KOPT-K1 (cell line): Measurements from ENCODE around the gene KRTAP4-2.
"Not testable (repeated sequence)": the region's sequence is repeated elsewhere in the genome, so short reads cannot be mapped to it uniquely, and the experiment has no call there.

ENCODE experiments used
- H3K27ac ChIP-seq: fragments of 200-600 bp; sonication (generic); 2 replicates; pipeline ENCODE4 v1.5.1; 2016; ENCODE audit warnings: antibody characterized with exemption, mild to moderate bottlenecking, low read depth, low read length; ENCODE audit not compliant: poor library complexity, severe bottlenecking
- H3K36me3 ChIP-seq: fragments of 200-600 bp; sonication (generic); 2 replicates; pipeline ENCODE4 v1.5.1; 2017; ENCODE audit warnings: antibody characterized with exemption, mild to moderate bottlenecking, low read length, moderate library complexity; ENCODE audit not compliant: insufficient read depth
- H3K9me3 ChIP-seq: fragments of 200-600 bp; sonication (generic); 2 replicates; pipeline ENCODE4 v1.5.1; 2017; ENCODE audit warnings: antibody characterized with exemption, low read length, mild to moderate bottlenecking; ENCODE audit not compliant: insufficient read depth, poor library complexity, severe bottlenecking

Gene KRTAP4-2

DNA sequence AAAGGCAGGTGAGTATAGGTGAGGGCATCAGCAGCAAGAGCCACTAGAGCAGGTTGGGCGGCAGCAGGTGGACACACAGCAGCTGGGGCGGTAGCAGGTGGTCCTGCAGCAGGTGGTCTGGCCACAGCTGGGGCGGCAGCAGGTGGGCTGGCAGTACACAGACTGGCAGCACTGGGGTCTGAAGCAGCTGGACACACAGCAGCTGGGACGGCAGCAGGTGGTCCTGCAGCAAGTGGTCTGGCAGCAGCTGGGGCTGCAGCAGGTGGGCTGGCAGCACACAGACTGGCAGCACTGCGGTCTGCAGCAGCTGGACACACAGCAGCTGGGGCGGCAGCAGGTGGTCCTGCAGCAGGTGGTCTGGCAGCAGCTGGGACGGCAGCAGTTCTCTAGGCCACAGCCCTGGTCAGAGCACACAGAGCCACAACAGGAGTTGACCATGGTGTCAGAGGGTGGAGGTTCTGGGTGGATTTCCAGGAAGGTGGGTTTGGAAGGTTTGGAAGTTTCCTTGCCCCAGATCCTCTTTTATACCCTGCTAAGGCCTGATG lies at the start of gene KRTAP4-2:
KRTAP4-2 (minus strand) TSS at position 495 of the 545 bp plus-strand sequence; CDS start at position 438, 57 bp downstream.
- H3K9me3 ChIP-seq, result no peaks in the 10 kb centered on the region
- no peaks in the 10 kb centered on the region for H3K36me3 ChIP-seq
- no peak within 1 kb of the TSS for H3K27ac ChIP-seq

DNA sequence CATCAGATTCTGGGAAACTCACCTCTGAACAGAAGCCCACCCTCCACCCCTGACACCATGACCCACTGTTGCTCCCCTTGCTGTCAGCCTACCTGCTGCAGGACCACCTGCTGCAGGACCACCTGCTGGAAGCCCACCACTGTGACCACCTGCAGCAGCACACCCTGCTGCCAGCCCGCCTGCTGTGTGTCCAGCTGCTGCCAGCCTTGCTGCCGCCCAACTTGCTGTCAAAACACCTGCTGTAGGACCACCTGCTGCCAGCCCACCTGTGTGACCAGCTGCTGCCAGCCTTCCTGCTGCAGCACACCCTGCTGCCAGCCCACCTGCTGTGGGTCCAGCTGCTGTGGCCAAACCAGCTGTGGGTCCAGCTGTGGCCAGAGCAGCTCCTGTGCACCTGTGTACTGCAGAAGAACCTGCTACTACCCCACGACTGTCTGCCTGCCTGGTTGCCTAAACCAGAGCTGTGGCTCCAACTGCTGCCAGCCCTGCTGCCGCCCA lies 48.6 kb upstream of the KRTAP4-2 start, which contains the start of gene KRTAP9-2:
KRTAP9-2 (plus strand) TSS at position 51 of the 498 bp plus-strand sequence; CDS start at position 58, 7 bp downstream.
- not testable (repeated sequence) for H3K9me3 ChIP-seq, H3K36me3 ChIP-seq, H3K27ac ChIP-seq

DNA sequence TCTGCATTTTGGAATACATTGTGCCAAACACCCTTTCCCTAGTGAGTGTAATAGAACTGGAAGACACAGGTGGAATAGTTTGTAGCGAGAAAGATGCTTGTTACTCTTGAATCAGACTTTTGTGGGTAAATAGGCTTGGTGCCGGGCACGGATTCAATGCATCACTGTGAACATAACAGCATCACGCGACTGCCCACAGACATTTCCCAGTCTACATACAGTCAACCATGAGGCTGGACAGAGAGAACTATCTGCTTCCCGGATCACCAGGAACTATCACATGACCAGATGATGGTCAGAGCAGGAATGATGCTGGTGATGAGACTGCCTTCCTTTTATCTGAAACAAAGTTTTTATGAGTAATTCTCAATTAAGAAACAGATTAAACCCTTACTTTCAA lies 48.0 kb upstream of the KRTAP4-2 start:
- no peak overlapping the region for H3K27ac ChIP-seq
- H3K36me3 ChIP-seq, result no peaks in the 10 kb centered on the region
- no peaks in the 10 kb centered on the region for H3K9me3 ChIP-seq

DNA sequence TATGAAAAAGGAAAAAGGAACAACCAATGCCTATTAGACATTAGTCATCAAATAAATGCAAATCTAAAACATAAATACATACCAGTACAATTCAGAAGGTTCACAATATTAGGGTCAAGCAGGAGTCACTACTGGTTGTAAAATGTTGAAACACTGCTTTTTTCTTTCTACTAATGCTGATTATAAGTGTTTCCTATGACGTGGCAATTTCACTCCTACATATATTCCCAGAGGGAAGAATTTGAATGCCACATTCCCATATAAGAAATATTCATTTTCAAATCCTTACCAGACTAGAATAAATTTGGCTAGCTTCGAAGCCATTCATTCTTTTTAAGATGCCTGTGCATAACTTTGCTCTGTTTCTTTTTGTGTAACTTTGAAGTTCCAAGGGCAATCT lies 45.8 kb upstream of the KRTAP4-2 start:
- Histone ChIP-seq H3K27ac (no peak overlapping the region), H3K36me3 (no peaks in the 10 kb centered on the region), H3K9me3 (no peaks in the 10 kb centered on the region)

- Histone ChIP-seq H3K27ac (no peak overlapping the region), H3K36me3 (no peaks in the 10 kb centered on the region), H3K9me3 (no peaks in the 10 kb centered on the region)
These were observed 37.7 kb upstream of the KRTAP4-2 start for GRCh38 chr17:41215681-41216080.

DNA sequence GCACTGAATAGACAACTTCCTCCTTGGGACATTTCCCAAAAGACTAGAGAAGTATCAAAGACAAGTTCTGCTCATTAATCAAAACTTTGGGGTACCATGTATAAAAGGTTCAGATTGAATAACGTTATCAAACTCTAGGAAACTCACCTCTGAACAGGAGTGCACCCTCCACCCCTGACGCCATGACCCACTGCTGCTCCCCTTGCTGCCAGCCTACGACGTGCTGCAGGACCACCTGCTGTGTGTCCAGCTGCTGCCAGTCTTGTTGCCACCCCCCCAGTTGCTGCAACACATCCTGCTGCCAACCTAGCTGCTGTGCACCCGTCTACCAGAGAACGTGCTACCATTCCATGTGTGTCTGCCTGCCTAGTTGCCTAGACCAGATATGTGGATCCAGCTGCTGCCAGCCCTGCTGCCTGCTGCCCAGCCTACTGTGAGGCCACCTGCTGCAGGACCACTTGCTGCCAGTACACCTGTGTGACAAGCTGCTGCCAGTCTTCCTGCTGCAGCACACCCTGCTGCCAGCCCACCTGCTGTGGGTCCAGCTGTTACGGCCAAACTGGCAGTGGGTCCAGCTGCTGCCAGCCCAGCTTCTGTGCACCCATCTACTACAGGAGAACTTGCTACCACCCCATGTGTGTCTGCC lies 34.6 kb upstream of the KRTAP4-2 start:
- Histone ChIP-seq H3K36me3 (no peaks in the 10 kb centered on the region), H3K9me3 (no peaks in the 10 kb centered on the region), H3K27ac (no peak overlapping the region)

- H3K27ac ChIP-seq, result no peak overlapping the region
- no peaks in the 10 kb centered on the region for H3K9me3 ChIP-seq
- H3K36me3 ChIP-seq, result no peaks in the 10 kb centered on the region
These were observed 33.9 kb upstream of the KRTAP4-2 start for GRCh38 chr17:41211845-41212466.

DNA sequence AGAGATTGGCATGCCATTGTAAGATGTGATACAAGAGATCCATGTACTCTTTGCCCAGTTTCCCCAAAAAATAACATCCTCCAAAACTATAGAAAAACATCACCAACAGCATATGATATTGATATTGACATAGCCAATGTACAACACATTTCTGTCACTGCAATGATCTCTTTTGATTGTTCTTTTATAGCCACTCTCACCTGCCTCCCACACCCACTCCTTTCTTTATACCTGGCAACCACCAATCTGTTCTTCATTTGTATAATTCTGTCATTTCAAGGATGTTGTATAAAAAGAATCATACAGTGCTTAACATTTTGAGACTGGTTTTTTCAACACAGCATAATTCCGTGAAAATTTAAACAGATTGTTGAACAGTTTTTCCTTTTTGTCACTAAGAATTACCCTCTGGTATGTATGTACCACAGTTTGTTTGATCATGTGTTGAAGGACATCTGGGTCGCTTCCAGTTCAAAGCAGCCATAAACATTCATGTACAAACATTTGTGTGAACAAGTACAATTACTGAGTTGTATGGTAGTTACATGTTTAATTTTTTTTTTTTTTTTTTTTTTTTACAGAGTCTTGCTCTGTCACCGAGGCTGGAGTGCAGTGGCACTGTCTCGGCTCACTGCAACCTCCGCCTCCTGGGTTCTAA lies 21.5 kb upstream of the KRTAP4-2 start:
- H3K36me3 ChIP-seq, result no peaks in the 10 kb centered on the region
- H3K27ac ChIP-seq, result no peak overlapping the region
- H3K9me3 ChIP-seq, result no peaks in the 10 kb centered on the region

GRCh38 chr17:41196068-41196467 lies 18.0 kb upstream of the KRTAP4-2 start:
- Histone ChIP-seq H3K9me3 (no peaks in the 10 kb centered on the region), H3K27ac (no peak overlapping the region), H3K36me3 (no peaks in the 10 kb centered on the region)

- no peaks in the 10 kb centered on the region for H3K36me3 ChIP-seq
- H3K27ac ChIP-seq, result no peak overlapping the region
- no peaks in the 10 kb centered on the region for H3K9me3 ChIP-seq
These were observed 12.3 kb upstream of the KRTAP4-2 start for GRCh38 chr17:41190328-41190727.

GRCh38 chr17:41189837-41190318 lies 11.9 kb upstream of the KRTAP4-2 start, which contains the start of gene KRTAP9-1:
TSS of gene KRTAP9-1 (plus strand) at chr17:41189887. CDS start at chr17:41189887, 0 bp downstream.
- not testable (repeated sequence) for H3K36me3 ChIP-seq, H3K9me3 ChIP-seq, H3K27ac ChIP-seq

DNA sequence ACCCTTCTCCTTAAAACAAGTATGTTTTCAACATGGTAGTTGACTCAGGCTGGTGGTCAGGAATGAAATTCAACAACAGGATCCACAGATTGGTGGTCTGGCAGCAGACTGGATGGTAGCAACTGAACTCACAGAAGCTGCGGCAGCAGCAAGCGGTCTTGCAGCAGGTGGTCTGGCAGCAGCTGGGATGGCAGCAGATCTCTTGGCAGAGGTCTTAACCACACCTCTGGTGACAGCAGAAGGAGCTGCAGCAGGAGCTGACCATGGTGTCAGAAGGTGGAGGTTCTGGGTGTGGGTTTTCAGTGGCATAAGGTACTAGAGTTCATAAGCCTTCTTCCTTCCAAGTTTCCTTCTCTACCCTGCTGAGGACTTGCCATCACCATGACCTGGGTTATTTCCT lies 8.9 kb upstream of the KRTAP4-2 start:
- H3K9me3 ChIP-seq, result no peaks in the 10 kb centered on the region
- no peak overlapping the region for H3K27ac ChIP-seq
- no peaks in the 10 kb centered on the region for H3K36me3 ChIP-seq

DNA sequence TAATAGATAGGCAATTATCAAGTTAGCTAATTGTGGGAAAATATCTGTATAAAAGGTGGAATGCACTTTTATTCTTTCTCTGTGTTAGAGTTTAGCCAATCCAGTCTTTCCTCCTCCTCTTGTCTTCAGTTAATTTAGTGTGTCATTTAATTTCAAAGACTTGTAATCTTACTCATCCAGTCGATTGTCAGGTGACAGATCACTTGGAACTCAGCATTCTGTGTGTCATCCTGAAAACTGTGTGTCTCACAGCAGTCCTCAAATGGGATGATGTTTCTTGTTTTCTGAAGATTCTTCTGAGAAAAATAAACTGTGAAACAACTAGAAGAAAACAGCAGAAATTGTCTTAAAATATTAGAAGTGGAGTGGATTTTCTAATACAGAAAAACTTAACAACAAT lies 7.0 kb upstream of the KRTAP4-2 start:
- Histone ChIP-seq H3K27ac (no peak overlapping the region), H3K9me3 (no peaks in the 10 kb centered on the region), H3K36me3 (no peaks in the 10 kb centered on the region)

DNA sequence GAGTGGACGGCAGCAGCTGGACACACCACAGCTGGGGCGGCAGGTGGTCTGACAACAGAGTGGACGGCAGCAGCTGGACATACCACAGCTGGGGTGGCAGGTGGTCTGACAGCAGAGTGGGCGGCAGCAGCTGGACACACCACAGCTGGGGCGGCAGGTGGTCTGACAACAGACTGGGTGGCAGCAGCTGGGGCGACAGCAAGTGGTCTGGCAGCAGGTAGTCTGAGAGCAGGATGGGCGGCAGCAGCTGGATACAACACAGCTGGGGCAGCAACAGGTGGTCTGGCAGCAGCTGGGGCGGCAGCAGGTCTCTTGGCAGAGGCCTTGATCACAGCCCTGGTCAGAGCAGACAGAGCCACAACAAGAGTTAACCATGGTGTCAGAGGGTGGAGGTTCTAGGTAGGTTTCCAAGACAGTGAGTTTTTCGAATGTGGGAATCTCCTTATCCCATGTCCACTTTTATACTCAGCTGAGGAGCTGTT lies 6.5 kb upstream of the KRTAP4-2 start, which contains the start of gene KRTAP4-1:
KRTAP4-1 (minus strand) TSS at position 432 of the 482 bp plus-strand sequence; CDS start at position 375, 57 bp downstream.
- no peaks in the 10 kb centered on the region for H3K36me3 ChIP-seq
- no peak within 1 kb of the TSS for H3K27ac ChIP-seq
- H3K9me3 ChIP-seq, result no peaks in the 10 kb centered on the region
